ENCODE results near the gene PDGFA.
"Not testable (repeated sequence)": the region's sequence is repeated elsewhere in the genome, so short reads cannot be mapped to it uniquely, and the experiment has no call there.

Gene PDGFA

DNA sequence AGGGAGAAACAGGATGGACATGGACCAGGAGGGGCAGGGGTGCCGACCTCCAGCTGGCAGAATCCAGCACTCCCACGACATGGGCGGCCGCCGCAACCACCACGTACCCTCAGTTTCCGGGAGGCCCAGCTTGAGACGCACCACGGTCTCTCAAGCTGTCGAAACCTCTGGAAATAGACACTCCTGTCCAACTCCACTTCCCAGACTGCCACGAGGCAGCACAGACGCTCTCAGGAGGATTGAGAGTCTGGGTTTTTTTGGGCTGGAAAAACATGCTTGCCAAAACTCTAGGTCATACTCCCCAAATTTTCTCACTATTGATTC, 37.9 kb upstream of the PDGFA start:
- H3K4me3 ChIP-seq (ENCODE audit: low read depth, low read length), result no peak overlapping the region
- no peak for DNase-seq (ENCODE audit: low read depth, low spot score)
- in situ Hi-C loops (cut with HindIII; ENCODE audit: low sequenced_read_pairs), result no loop called here
- TF ChIP-seq, protein P1, sequence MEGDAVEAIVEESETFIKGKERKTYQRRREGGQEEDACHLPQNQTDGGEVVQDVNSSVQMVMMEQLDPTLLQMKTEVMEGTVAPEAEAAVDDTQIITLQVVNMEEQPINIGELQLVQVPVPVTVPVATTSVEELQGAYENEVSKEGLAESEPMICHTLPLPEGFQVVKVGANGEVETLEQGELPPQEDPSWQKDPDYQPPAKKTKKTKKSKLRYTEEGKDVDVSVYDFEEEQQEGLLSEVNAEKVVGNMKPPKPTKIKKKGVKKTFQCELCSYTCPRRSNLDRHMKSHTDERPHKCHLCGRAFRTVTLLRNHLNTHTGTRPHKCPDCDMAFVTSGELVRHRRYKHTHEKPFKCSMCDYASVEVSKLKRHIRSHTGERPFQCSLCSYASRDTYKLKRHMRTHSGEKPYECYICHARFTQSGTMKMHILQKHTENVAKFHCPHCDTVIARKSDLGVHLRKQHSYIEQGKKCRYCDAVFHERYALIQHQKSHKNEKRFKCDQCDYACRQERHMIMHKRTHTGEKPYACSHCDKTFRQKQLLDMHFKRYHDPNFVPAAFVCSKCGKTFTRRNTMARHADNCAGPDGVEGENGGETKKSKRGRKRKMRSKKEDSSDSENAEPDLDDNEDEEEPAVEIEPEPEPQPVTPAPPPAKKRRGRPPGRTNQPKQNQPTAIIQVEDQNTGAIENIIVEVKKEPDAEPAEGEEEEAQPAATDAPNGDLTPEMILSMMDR (IDR thresholded peaks at IDR 0.05; ENCODE audit: low read depth, low read length), result no peak

DNA sequence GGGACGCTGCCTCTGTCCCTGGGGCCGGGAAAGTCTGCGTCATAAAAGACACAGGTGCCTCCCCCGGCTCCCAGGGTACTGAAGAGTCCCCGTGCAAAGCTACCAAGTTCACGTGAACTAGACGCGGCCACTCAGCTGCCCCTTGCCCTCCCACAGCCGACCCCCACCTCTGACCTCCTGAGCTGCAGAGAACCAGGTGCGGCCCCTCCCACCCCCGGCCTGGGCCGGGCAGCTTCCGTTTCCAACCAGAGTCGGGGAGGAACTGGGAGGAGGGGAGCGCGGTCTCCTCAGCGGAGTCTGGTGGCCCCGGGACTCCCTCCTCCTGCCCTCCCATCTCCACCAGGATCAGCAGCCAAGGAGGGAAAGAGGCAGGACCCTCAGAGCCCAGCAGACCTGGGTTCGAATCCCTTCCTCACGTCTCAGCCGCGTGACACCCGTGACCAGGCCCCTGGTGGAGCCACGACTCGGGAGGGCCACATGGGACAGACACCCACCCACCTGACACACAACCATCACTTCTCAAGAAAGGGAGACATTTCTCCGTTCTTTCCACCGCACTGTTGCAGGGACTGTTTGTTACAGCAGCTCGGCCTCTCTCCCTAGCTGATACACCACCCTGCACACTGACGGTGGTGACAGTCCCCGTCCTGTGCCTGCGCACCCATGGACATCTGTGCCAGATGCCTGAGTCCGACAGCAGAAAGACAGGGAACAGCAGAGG, 37.4 kb upstream of the PDGFA start:
- in situ Hi-C loops (cut with HindIII; ENCODE audit: low sequenced_read_pairs), result no loop called here
- DNase-seq (ENCODE audit: low read depth, low spot score), result no peak
- TF ChIP-seq, protein P1 (IDR thresholded peaks at IDR 0.05; ENCODE audit: low read depth, low read length), result no peak
- H3K4me3 ChIP-seq (ENCODE audit: low read depth, low read length), result no peak overlapping the region

DNA sequence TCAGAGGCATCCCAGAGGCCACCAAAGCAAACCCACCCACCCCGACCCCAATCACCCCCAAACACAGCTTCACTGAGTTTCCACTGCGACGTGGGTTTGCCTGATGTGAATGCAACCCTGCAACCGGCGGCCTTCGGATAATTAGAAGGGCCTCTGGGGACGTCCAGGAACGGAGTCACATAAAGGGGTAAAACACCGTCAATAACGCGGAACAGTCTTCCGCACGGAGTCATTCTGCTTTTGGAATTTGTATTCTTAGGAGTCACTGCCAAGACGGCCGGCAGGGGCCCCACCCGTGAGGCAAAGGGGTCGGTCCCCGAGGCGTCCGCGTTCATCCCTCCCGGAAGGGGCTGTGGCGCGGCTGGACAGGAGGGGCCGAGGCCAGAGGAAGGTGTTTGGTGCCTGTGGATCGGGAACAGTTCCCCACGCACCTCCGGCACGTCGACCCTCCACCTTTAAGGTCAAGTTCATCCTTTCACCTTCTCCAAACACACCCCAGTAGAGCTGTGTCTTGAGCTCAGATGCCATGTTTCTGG, 36.7 kb upstream of the PDGFA start:
- in situ Hi-C loops (cut with HindIII; ENCODE audit: low sequenced_read_pairs), result no loop called here
- TF ChIP-seq, protein P1 (IDR thresholded peaks at IDR 0.05; ENCODE audit: low read depth, low read length), result no peak
- H3K4me3 ChIP-seq (ENCODE audit: low read depth, low read length), result no peak overlapping the region
- no peak for DNase-seq (ENCODE audit: low read depth, low spot score)

DNA sequence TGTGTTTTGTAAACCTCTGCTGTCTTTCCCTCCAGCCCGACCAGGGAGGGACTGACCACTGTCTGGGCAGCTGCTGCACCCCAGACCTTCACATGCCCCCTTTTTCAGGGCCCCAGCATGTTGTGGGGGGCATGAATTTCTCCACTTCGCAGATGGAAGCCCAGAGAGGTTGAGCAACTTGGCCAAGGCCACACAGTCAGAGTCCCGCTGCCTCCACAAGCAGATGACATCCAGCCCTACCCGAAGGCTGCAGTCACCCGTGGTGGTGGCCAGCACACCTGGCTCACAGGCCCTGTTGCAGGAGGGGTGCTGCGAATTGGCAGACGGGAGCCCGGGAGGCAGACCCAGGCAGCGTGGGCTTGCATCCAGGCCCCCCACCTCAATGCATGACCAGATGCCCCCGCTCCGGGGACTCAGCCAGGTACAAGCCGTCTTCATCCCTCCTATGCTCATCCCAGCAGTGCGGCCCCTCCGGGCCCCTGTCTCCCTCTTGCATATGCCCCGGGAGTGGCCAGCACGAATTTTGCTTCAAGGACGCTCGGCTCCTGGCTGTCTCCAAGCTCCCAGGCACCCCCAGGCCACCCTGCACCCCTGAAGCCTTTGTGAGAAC, 36.0 kb upstream of the PDGFA start:
- TF ChIP-seq, protein P1 (IDR thresholded peaks at IDR 0.05; ENCODE audit: low read depth, low read length), result no peak
- in situ Hi-C loops (cut with HindIII; ENCODE audit: low sequenced_read_pairs), result no loop called here
- no peak overlapping the region for H3K4me3 ChIP-seq (ENCODE audit: low read depth, low read length)
- no peak for DNase-seq (ENCODE audit: low read depth, low spot score)

DNA sequence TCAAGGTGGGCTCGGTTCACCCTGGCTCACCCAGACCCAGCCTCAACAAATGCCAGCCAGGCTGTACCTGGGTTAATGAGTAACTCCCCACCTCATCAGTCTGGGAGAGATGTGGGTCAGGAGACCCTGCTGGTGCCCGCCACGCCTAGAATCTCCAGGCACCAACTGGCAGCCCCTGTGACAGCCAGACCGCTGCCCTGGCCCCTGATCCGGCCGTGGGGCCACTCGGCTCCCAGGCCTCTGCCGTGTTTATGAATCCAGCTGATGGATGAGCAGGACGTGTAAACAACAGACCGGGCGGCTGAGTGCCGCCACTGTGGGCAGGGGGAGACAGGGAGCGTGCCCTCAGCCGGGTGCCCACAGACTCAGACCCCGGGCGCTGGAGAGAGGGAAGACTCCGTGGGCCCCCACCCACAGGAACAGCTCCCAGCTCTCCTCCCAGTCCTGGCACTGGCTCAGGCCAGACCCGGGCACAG, 34.0 kb upstream of the PDGFA start:
- DNase-seq (ENCODE audit: low read depth, low spot score), result no peak
- H3K4me3 ChIP-seq (ENCODE audit: low read depth, low read length), result no peak overlapping the region
- in situ Hi-C loops (cut with HindIII; ENCODE audit: low sequenced_read_pairs), result no loop called here
- TF ChIP-seq, protein P1 (IDR thresholded peaks at IDR 0.05; ENCODE audit: low read depth, low read length), result no peak

DNA sequence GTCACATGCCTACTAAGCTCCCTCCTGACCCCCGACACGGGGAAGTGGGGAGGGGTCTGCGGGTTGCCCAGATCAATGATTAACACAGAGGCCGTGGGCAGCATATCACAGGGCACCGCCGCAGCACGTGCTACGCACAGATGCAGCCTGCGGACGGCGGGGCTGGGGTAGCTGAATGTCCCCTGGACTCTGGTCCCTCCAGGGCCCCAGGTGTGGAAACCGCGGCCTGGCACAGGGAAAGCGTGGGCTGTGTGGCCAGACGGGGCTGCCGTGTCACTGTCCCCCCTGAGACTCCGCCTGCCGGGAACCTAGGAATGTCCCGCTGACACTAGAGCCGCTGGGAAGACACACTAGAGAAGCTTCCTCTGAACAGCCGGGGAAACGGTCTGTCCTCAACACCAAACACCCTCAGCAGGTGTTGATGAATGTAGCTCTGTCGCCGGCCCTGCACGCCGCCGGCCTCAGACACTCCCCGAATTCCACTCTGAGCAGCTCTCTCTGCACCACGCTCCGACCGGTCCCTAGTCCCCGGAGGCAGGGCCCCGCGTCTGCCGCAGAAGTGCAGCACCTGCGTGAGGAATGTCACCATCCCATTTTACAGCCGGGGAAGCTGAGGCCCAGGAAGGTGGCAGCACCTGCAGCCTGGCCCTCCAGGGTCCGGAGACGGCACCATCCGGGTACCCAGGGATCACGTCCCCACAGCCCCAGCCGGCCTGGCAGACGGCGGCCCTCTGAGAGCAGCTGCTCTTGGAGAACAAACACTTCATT, 33.4 kb upstream of the PDGFA start:
- DNase-seq (ENCODE audit: low read depth, low spot score), result no peak
- in situ Hi-C loops (cut with HindIII; ENCODE audit: low sequenced_read_pairs), result no loop called here
- TF ChIP-seq, protein P1 (IDR thresholded peaks at IDR 0.05; ENCODE audit: low read depth, low read length), result no peak
- no peak overlapping the region for H3K4me3 ChIP-seq (ENCODE audit: low read depth, low read length)

DNA sequence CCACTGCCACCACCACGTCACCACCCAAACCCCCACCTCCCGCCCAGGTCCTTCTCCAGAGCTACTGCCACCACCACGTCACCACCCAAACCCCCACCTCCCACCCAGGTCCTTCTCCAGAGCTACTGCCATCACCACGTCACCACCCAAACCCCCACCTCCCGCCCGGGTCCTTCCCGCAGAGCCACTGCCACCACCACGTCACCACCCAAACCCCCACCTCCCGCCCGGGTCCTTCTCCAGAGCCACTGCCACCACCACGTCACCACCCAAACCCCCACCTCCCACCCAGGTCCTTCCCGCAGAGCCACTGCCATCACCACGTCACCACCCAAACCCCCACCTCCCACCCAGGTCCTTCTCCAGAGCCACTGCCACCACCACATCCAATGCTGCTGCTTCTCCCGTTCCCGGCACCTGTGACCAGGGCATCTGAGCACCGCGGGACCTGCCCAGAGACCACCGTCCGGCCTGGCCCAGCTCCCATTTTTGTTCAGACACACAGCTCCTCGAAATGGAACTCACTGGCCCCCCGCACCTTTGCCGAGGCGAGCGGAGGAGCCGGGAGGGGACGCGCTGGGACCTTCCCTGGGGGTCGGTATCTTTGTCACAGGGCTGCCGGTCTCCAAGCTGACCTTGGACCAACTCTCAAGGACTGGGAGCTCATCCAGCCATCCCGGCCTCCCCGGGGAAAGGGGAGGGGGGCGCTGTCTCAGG, 32.7 kb upstream of the PDGFA start:
- DNase-seq (ENCODE audit: low read depth, low spot score); in situ Hi-C loops (cut with HindIII; ENCODE audit: low sequenced_read_pairs); H3K4me3 ChIP-seq (ENCODE audit: low read depth, low read length): not testable (repeated sequence)

DNA sequence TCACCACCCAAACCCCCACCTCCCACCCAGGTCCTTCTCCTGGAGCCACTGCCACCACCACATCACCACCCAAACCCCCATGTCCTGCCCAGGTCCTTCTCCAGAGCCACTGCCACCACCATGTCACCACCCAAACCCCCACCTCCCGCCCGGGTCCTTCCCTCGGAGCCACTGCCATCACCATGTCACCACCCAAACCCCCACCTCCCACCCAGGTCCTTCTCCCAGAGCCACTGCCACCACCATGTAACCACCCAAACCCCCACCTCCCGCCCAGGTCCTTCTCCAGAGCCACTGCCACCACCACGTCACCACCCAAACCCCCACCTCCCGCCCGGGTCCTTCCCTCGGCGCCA, 31.9 kb upstream of the PDGFA start:
- in situ Hi-C loops (cut with HindIII; ENCODE audit: low sequenced_read_pairs); H3K4me3 ChIP-seq (ENCODE audit: low read depth, low read length); DNase-seq (ENCODE audit: low read depth, low spot score): not testable (repeated sequence)

Measured in astrocyte of the spinal cord (primary cell).